ENCODE data around the gene IL7R.

The IL7R gene

DNA sequence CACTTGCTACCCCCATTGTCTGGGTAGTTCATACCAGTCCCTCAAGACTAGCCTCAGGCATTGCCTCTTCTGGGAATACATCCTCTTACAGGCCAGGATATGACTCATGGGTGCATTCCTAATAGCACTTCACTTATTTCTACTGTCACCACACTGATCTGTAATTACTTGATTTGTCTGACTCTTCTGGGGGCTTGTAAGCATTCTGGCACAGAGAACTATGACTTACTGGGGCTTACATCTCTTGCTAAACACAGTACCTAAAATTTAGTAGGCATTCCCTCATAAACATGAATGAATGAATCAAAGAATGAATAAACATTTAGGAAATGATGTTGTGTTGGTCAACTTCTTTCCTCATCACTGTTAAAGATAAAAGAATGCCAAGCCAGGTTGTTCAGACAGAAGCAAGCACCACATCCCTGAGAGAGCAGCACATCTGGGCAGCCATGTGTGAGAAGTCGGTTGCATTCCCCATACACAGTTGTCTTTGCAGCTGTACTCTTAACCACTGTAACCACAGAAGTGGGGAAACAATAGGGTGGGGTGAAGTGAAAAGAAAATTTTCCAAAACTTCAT is 27.6 kb downstream of the IL7R start:
- Histone ChIP-seq H3K4me3 (ENCODE audit: severe bottlenecking) (no peak overlapping the region), H3K36me3 (ENCODE audit: low read depth) (no peaks in the 10 kb centered on the region), H3K27me3 (ENCODE audit: insufficient read depth, poor library complexity, severe bottlenecking) (no peaks in the 10 kb centered on the region), H3K27ac (ENCODE audit: poor library complexity, severe bottlenecking) (peak overlapping the region; percentile 91), H3K9me3 (ENCODE audit: severe bottlenecking) (no peaks in the 10 kb centered on the region), H3K4me1 (ENCODE audit: insufficient read depth, poor library complexity, severe bottlenecking) (peaks cover 19% of the 10 kb centered on the region)
- TF ChIP-seq, protein P1, sequence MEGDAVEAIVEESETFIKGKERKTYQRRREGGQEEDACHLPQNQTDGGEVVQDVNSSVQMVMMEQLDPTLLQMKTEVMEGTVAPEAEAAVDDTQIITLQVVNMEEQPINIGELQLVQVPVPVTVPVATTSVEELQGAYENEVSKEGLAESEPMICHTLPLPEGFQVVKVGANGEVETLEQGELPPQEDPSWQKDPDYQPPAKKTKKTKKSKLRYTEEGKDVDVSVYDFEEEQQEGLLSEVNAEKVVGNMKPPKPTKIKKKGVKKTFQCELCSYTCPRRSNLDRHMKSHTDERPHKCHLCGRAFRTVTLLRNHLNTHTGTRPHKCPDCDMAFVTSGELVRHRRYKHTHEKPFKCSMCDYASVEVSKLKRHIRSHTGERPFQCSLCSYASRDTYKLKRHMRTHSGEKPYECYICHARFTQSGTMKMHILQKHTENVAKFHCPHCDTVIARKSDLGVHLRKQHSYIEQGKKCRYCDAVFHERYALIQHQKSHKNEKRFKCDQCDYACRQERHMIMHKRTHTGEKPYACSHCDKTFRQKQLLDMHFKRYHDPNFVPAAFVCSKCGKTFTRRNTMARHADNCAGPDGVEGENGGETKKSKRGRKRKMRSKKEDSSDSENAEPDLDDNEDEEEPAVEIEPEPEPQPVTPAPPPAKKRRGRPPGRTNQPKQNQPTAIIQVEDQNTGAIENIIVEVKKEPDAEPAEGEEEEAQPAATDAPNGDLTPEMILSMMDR (IDR thresholded peaks at IDR 0.05; ENCODE audit: poor library complexity, severe bottlenecking): no peak
- DNase-seq (ENCODE audit: low spot score) (peak; percentile 77), ATAC-seq (ENCODE audit: low read depth) (peak; percentile 98)

DNA sequence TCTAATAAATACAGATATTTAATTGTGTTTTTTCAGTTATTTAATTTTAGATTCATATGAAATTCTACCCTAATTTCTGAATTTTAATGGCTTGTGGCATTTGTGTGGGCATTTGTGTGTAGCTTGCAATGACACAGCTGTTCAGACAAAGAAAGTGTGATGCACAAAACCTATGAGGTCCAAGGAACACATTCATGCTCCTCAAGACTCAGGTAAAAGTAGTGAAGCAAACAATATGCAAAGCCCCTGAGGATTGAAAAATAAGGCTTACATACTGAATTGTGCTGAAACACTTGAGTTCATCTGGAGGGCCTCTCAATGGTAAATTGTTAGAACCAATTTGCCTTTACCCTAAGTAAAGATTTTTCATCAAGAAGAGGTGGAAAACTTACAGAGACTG is 28.1 kb downstream of the IL7R start:
- no peaks in the 10 kb centered on the region for H3K9me3 ChIP-seq (ENCODE audit: severe bottlenecking)
- TF ChIP-seq, protein P1 (IDR thresholded peaks at IDR 0.05; ENCODE audit: poor library complexity, severe bottlenecking): no peak
- DNase-seq (ENCODE audit: low spot score) (no peak), ATAC-seq (ENCODE audit: low read depth) (no peak)
- no peak overlapping the region for H3K4me3 ChIP-seq (ENCODE audit: severe bottlenecking)
- peaks cover 19% of the 10 kb centered on the region for H3K4me1 ChIP-seq (ENCODE audit: insufficient read depth, poor library complexity, severe bottlenecking)
- H3K27me3 ChIP-seq (ENCODE audit: insufficient read depth, poor library complexity, severe bottlenecking): no peaks in the 10 kb centered on the region
- H3K27ac ChIP-seq (ENCODE audit: poor library complexity, severe bottlenecking): peak overlapping the region; percentile 91
- H3K36me3 ChIP-seq (ENCODE audit: low read depth): no peaks in the 10 kb centered on the region

DNA sequence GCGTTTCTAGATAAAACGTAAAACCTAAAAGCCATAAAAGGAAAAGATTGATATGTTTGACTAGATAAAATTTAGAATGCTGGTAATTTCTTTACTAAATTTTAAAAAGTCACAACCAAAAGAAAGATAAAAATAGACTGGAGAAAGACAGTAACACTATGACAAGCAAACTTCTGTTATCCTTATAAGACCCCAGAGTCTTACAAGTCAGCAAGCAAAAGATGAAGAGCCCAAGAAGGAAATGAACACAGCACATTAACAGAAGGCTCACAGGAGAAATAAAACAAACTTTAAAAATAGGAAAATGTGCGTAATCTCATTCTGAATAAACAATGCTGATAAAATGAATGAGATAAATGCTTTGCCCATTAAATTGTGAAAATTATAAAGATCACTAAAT is 29.7 kb downstream of the IL7R start:
- ATAC-seq (ENCODE audit: low read depth): no peak
- Histone ChIP-seq H3K27ac (ENCODE audit: poor library complexity, severe bottlenecking) (no peak overlapping the region), H3K4me1 (ENCODE audit: insufficient read depth, poor library complexity, severe bottlenecking) (peaks cover 19% of the 10 kb centered on the region), H3K36me3 (ENCODE audit: low read depth) (no peaks in the 10 kb centered on the region), H3K9me3 (ENCODE audit: severe bottlenecking) (no peaks in the 10 kb centered on the region), H3K4me3 (ENCODE audit: severe bottlenecking) (no peak overlapping the region), H3K27me3 (ENCODE audit: insufficient read depth, poor library complexity, severe bottlenecking) (no peaks in the 10 kb centered on the region)
- TF ChIP-seq, protein P1 (IDR thresholded peaks at IDR 0.05; ENCODE audit: poor library complexity, severe bottlenecking): no peak
- DNase-seq (ENCODE audit: low spot score): no peak

DNA sequence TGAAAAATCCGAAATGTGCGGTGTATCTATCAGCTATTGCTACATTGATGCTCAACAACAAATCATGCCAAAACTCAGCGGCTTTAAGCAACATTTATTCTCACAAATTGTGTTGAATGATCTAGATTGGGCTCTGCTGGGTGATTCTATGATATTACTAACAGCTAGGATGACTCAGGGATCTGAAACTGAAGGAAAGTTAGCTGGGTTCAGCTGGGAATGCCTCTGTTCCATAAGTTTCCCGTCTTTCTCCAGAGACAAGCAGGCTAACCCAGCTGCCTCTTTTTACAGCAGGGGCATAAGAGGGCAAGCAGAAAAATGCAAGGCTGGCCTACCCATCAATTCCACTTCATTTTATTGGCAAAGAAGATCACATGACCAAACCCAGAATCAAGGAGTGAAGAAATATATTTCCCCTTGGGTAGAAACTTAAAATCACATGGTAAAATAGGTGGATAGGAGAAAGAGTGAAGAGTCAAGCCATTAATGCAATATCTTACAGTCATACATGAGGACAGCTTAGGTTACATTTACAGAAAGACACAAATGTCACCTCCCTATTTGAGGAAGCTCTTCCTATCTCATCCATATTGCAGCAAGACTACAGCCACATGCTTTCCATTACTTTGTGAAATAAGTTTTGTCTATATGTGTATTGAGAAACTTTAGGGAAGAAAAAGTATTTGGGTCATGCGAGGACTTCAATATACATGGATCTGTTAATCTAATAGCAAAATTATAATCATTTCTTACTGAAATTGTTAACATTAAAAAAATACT is 30.8 kb downstream of the IL7R start:
- Histone ChIP-seq H3K27me3 (ENCODE audit: insufficient read depth, poor library complexity, severe bottlenecking) (no peaks in the 10 kb centered on the region), H3K9me3 (ENCODE audit: severe bottlenecking) (no peaks in the 10 kb centered on the region), H3K36me3 (ENCODE audit: low read depth) (no peaks in the 10 kb centered on the region), H3K27ac (ENCODE audit: poor library complexity, severe bottlenecking) (no peak overlapping the region), H3K4me1 (ENCODE audit: insufficient read depth, poor library complexity, severe bottlenecking) (peaks cover 19% of the 10 kb centered on the region), H3K4me3 (ENCODE audit: severe bottlenecking) (no peak overlapping the region)
- TF ChIP-seq, protein P1 (IDR thresholded peaks at IDR 0.05; ENCODE audit: poor library complexity, severe bottlenecking): no peak
- DNase-seq (ENCODE audit: low spot score): no peak
- no peak for ATAC-seq (ENCODE audit: low read depth)

Data from RWPE2 (cell line).